ENCODE results near the gene ALG1.

The ALG1 gene

GRCh38 chr16:5045499-5046115 is 26.0 kb upstream of the ALG1 start:
- DNase-seq (ENCODE audit: low spot score): no peak

GRCh38 chr16:5046914-5047313 is 24.7 kb upstream of the ALG1 start:
- DNase-seq (ENCODE audit: low spot score): no peak

GRCh38 chr16:5054876-5055865 is 16.5 kb upstream of the ALG1 start:
- DNase-seq (ENCODE audit: low spot score): no peak

- DNase-seq (ENCODE audit: low spot score): no peak
Measured at GRCh38 chr16:5056352-5056751, 15.3 kb upstream of the ALG1 start.

GRCh38 chr16:5058476-5058875 is 13.2 kb upstream of the ALG1 start:
- no peak for DNase-seq (ENCODE audit: low spot score)

- no peak for DNase-seq (ENCODE audit: low spot score)
Measured at GRCh38 chr16:5059386-5060072, 12.1 kb upstream of the ALG1 start.

- no peak for DNase-seq (ENCODE audit: low spot score)
Measured at GRCh38 chr16:5060073-5060641, 11.5 kb upstream of the ALG1 start.

- DNase-seq (ENCODE audit: low spot score): no peak
Measured at GRCh38 chr16:5062051-5062450, 9.6 kb upstream of the ALG1 start.

GRCh38 chr16:5062790-5063765 is 8.6 kb upstream of the ALG1 start:
- DNase-seq (ENCODE audit: low spot score): no peak

GRCh38 chr16:5064915-5065314 is 6.7 kb upstream of the ALG1 start:
- no peak for DNase-seq (ENCODE audit: low spot score)

- DNase-seq (ENCODE audit: low spot score): no peak
Measured at GRCh38 chr16:5065326-5065725, 6.3 kb upstream of the ALG1 start.

- no peak for DNase-seq (ENCODE audit: low spot score)
Measured at GRCh38 chr16:5065813-5066212, 5.8 kb upstream of the ALG1 start, which contains the start of gene C16orf89. C16orf89 (minus strand) TSS chr16:5065956; CDS start chr16:5065908, 48 bp downstream.

GRCh38 chr16:5066511-5066910 is 5.1 kb upstream of the ALG1 start:
- DNase-seq (ENCODE audit: low spot score): no peak

GRCh38 chr16:5069048-5069447 is 2.6 kb upstream of the ALG1 start:
- no peak for DNase-seq (ENCODE audit: low spot score)

- no peak for DNase-seq (ENCODE audit: low spot score)
Measured at GRCh38 chr16:5069854-5070253, 1.8 kb upstream of the ALG1 start.

- DNase-seq (ENCODE audit: low spot score): no peak
Measured at GRCh38 chr16:5070431-5071186, 1.0 kb upstream of the ALG1 start.

GRCh38 chr16:5071341-5071680 is 332 bp upstream of the ALG1 start:
- no peak for DNase-seq (ENCODE audit: low spot score)

- no peak for DNase-seq (ENCODE audit: low spot score)
Measured at GRCh38 chr16:5072334-5073278, 963 bp downstream of the ALG1 start.

GRCh38 chr16:5073279-5073629 is 1.6 kb downstream of the ALG1 start:
- DNase-seq (ENCODE audit: low spot score): no peak
